CD4-positive, alpha-beta memory T cell (primary cell): ENCODE data around the gene ZC3H18. TPM values are rescaled to one million over a fixed set of nuclear protein-coding genes. Genes with fewer than 3 reads are reported as not detected.
A peak's percentile ranks its signal among the peaks of the same experiment; 100 is the strongest.

Source experiments
- CTCF ChIA-PET: fragments of 350-600 bp; sonication (Branson Sonifier 250); formaldehyde crosslinking; loops from one replicate; lab custom pipeline; 2021; ENCODE audit warnings: inconsistent platforms; ENCODE audit not compliant: partially characterized antibody; lab: Charles Lee
- POLR2A ChIA-PET: fragments of 350-600 bp; sonication (Branson Sonifier 250); formaldehyde crosslinking; loops from one replicate; lab custom pipeline; 2021; ENCODE audit not compliant: partially characterized antibody; lab: Charles Lee
- DNase-seq, 5 donors: peaks; one replicate each; pipeline versions ENCODE4 v3.0.0 to v3.0.0-alpha.2; 2020 to 2022; ENCODE audit warnings: mixed read lengths in 1 of 5
- H3K27ac ChIP-seq: one replicate; pipeline ENCODE4 v1.7.0; 2013; ENCODE audit warnings: low read depth, low read length
- H3K27me3 ChIP-seq: 2 replicates; pipeline ENCODE4 v1.7.0; 2013; ENCODE audit warnings: mild to moderate bottlenecking, low read length, moderate library complexity; ENCODE audit not compliant: insufficient read depth
- H3K36me3 ChIP-seq: 2 replicates; pipeline ENCODE4 v1.7.0; 2013; ENCODE audit warnings: mild to moderate bottlenecking, low read length, moderate library complexity; ENCODE audit not compliant: insufficient read depth
- H3K4me1 ChIP-seq: 2 replicates; pipeline ENCODE4 v1.7.0; 2013; ENCODE audit warnings: mild to moderate bottlenecking, low read length, moderate library complexity; ENCODE audit not compliant: insufficient read depth
- H3K4me3 ChIP-seq, 2 donors: one replicate each; pipeline ENCODE4 v1.7.0; 2013; ENCODE audit warnings: low read length in 2 of 2, mild to moderate bottlenecking in 1 of 2
- H3K9me3 ChIP-seq, 2 donors: one replicate each; pipeline ENCODE4 v1.7.0; 2013; ENCODE audit warnings: low read length in 2 of 2, control low read depth in 1 of 2; ENCODE audit not compliant: control insufficient read depth in 1 of 2
- H3K27ac Mint-ChIP-seq, 7 donors: one replicate each; pipeline ENCODE4 v1.8.0; 2020 to 2021; ENCODE audit warnings: mixed read lengths in 7 of 7, mild to moderate bottlenecking in 6 of 7, inconsistent platforms in 3 of 7, moderate library complexity in 3 of 7
- H3K27me3 Mint-ChIP-seq, 2 donors: one replicate each; pipeline ENCODE4 v1.8.0; 2020 to 2021; ENCODE audit warnings: mixed read lengths in 2 of 2
- H3K36me3 Mint-ChIP-seq, 2 donors: one replicate each; pipeline ENCODE4 v1.8.0; 2020 to 2021; ENCODE audit warnings: mixed read lengths in 2 of 2, inconsistent platforms in 1 of 2, mild to moderate bottlenecking in 1 of 2
- H3K4me1 Mint-ChIP-seq, 4 donors: one replicate each; pipeline ENCODE4 v1.8.0; 2020 to 2021; ENCODE audit warnings: mixed read lengths in 4 of 4, mild to moderate bottlenecking in 1 of 4
- H3K4me3 Mint-ChIP-seq, 8 donors: one replicate each; pipeline ENCODE4 v1.8.0; 2020 to 2021; ENCODE audit warnings: mixed read lengths in 8 of 8, mild to moderate bottlenecking in 7 of 8, moderate library complexity in 6 of 8, inconsistent platforms in 3 of 8
- H3K9me3 Mint-ChIP-seq, 8 donors: one replicate each; pipeline ENCODE4 v1.8.0; 2020 to 2021; ENCODE audit warnings: mixed read lengths in 8 of 8, mild to moderate bottlenecking in 5 of 8, inconsistent platforms in 3 of 8, moderate library complexity in 1 of 8
- intact Hi-C: fragments of 100-400 bp; cut with micrococcal nuclease; formaldehyde crosslinking; loops from one replicate; pipeline ENCODE4 v1.15.1; 2023
- polyA plus RNA-seq, 2 donors: library from polyadenylated mRNA; unstranded; fragments of 300-500 nt; fragmentation: Illumina TruSeq; gene quantifications; one replicate each; pipeline ENCODE4 v1.2.3, GENCODE V29; 2021
- total RNA-seq, 2 experiments: library from RNA; stranded (reverse); gene quantifications; one replicate each; pipeline ENCODE4 v1.2.3, GENCODE V29; 2021

The ZC3H18 gene
- total and polyA plus RNA-seq, 4 experiments from 2014 or later: 3.0 to 91.5 (median 54.0) TPM

GRCh38 chr16:88647178-88648070, 77.2 kb downstream of the ZC3H18 start:
- H3K4me1 Mint-ChIP-seq: peaks cover 12 to 30% (median 20%) of the 10 kb centered on the region in 4 donors
- peaks cover 28% of the 10 kb centered on the region for H3K4me1 ChIP-seq
- H3K4me3 Mint-ChIP-seq: peak overlapping the region in 2 of 8 donors; percentile 10 to 17
- CTCF ChIA-PET: no interaction called here
- no peaks in the 10 kb centered on the region for H3K27me3 ChIP-seq
- no peak overlapping the region for H3K4me3 ChIP-seq
- H3K27me3 Mint-ChIP-seq: no peaks in the 10 kb centered on the region
- H3K27ac Mint-ChIP-seq: peak overlapping the region in 1 of 7 donors; percentile 57
- peaks cover 4% of the 10 kb centered on the region for H3K36me3 ChIP-seq
- H3K36me3 Mint-ChIP-seq: peaks cover 17 to 22% of the 10 kb centered on the region in 2 donors
- DNase-seq: no peak
- peaks cover 0 to 2% (median 0%) of the 10 kb centered on the region in 8 donors for H3K9me3 Mint-ChIP-seq
- H3K9me3 ChIP-seq: no peaks in the 10 kb centered on the region
- no peak overlapping the region for H3K27ac ChIP-seq
- intact Hi-C loops: no loop called here
- POLR2A ChIA-PET: interaction anchor here (0.7 to 6.1 kb wide), 6 partner anchors 7 to 77 kb away, joined by 3 to 66 read pairs (median 6); partner anchors contain the start of genes IL17C, MVD and ZC3H18

GRCh38 chr16:88649195-88649923, 79.2 kb downstream of the ZC3H18 start:
- H3K27me3 ChIP-seq: no peaks in the 10 kb centered on the region
- H3K36me3 ChIP-seq: peaks cover 4% of the 10 kb centered on the region
- peaks cover 12 to 19% of the 10 kb centered on the region in 2 donors for H3K36me3 Mint-ChIP-seq
- peak overlapping the region; percentile 91 for H3K27ac ChIP-seq
- H3K4me1 ChIP-seq: peaks cover 28% of the 10 kb centered on the region
- H3K9me3 Mint-ChIP-seq: peaks cover 0 to 2% (median 0%) of the 10 kb centered on the region in 8 donors
- no peaks in the 10 kb centered on the region for H3K27me3 Mint-ChIP-seq
- CTCF ChIA-PET: interaction anchor here (0.7 kb wide), 1 partner anchor 16 kb away, joined by 3 read pairs; no protein-coding TSS in a partner anchor
- no peak for DNase-seq
- no peaks in the 10 kb centered on the region for H3K9me3 ChIP-seq
- intact Hi-C loops: no loop called here
- H3K4me3 ChIP-seq: peak overlapping the region in 1 of 2 donors; percentile 91
- H3K4me1 Mint-ChIP-seq: peaks cover 8 to 27% (median 18%) of the 10 kb centered on the region in 4 donors
- POLR2A ChIA-PET: interaction anchor here (0.9 to 6.1 kb wide), 14 partner anchors 9 to 161 kb away, joined by 3 to 66 read pairs (median 7); partner anchors contain the start of genes IL17C, SNAI3 and ZC3H18
- H3K4me3 Mint-ChIP-seq: peak overlapping the region; percentile 89 to 93 (median 91)
- peak overlapping the region; percentile 78 to 96 (median 93) for H3K27ac Mint-ChIP-seq

GRCh38 chr16:88649924-88650748, 79.9 kb downstream of the ZC3H18 start:
- peaks cover 7 to 19% of the 10 kb centered on the region in 2 donors for H3K36me3 Mint-ChIP-seq
- H3K27me3 ChIP-seq: no peaks in the 10 kb centered on the region
- no peaks in the 10 kb centered on the region for H3K27me3 Mint-ChIP-seq
- peaks cover 28% of the 10 kb centered on the region for H3K4me1 ChIP-seq
- H3K4me3 Mint-ChIP-seq: peak overlapping the region; percentile 89 to 93 (median 91)
- peak overlapping the region; percentile 87 to 96 (median 91) for H3K27ac Mint-ChIP-seq
- no peaks in the 10 kb centered on the region for H3K9me3 ChIP-seq
- ChIA-PET CTCF (interaction anchor here (0.7 to 1.0 kb wide), 3 partner anchors 17 to 35 kb away, joined by 3 read pairs; no protein-coding TSS in a partner anchor), POLR2A (interaction anchor here (0.7 to 6.1 kb wide), 16 partner anchors 10 to 160 kb away, joined by 3 to 66 read pairs (median 6); partner anchors contain the start of genes IL17C, SNAI3 and ZC3H18)
- peak overlapping the region; percentile 91 for H3K27ac ChIP-seq
- H3K4me1 Mint-ChIP-seq: peaks cover 7 to 26% (median 13%) of the 10 kb centered on the region in 4 donors
- intact Hi-C loops: loop anchor here (2.0 kb wide), 1 partner anchor 15 kb away; no protein-coding TSS in a partner anchor
- H3K9me3 Mint-ChIP-seq: no peaks in the 10 kb centered on the region
- peak; percentile 42 to 62 (median 49) for DNase-seq
- peak overlapping the region; percentile 76 to 91 for H3K4me3 ChIP-seq
- H3K36me3 ChIP-seq: peaks cover 4% of the 10 kb centered on the region

GRCh38 chr16:88650749-88651275, 80.6 kb downstream of the ZC3H18 start, which contains the start of gene CYBA:
Gene CYBA (minus strand): TSS chr16:88651053. CDS start chr16:88651013, 40 bp downstream.
- Histone ChIP-seq H3K36me3 (peaks cover 4% of the 10 kb centered on the region), H3K4me1 (peaks cover 28% of the 10 kb centered on the region), H3K9me3 (no peaks in the 10 kb centered on the region), H3K27me3 (no peaks in the 10 kb centered on the region), H3K4me3 (peak within 1 kb of the TSS; percentile 76 to 91), H3K27ac (peak within 1 kb of the TSS; percentile 91)
- peak; percentile 81 to 87 (median 84) for DNase-seq
- no peaks in the 10 kb centered on the region for H3K9me3 Mint-ChIP-seq
- ChIA-PET CTCF (interaction anchor here (0.8 to 1.0 kb wide), 2 partner anchors 34 to 35 kb away, joined by 3 read pairs; no protein-coding TSS in a partner anchor), POLR2A (interaction anchor here (0.6 to 6.1 kb wide), 15 partner anchors 11 to 130 kb away, joined by 3 to 66 read pairs (median 5); partner anchors contain the start of genes IL17C and MVD)
- intact Hi-C loops: loop anchor here (1.0 to 2.0 kb wide), 6 partner anchors 12 to 81 kb away; partner anchors contain the start of genes MVD, SNAI3 and ZC3H18
- H3K36me3 Mint-ChIP-seq: peaks cover 4 to 19% of the 10 kb centered on the region in 2 donors
- no peaks in the 10 kb centered on the region for H3K27me3 Mint-ChIP-seq
- peaks cover 7 to 26% (median 12%) of the 10 kb centered on the region in 4 donors for H3K4me1 Mint-ChIP-seq
- H3K27ac Mint-ChIP-seq: peak within 1 kb of the TSS; percentile 93 to 97 (median 95)
- H3K4me3 Mint-ChIP-seq: peak within 1 kb of the TSS; percentile 89 to 93 (median 91)

DNA sequence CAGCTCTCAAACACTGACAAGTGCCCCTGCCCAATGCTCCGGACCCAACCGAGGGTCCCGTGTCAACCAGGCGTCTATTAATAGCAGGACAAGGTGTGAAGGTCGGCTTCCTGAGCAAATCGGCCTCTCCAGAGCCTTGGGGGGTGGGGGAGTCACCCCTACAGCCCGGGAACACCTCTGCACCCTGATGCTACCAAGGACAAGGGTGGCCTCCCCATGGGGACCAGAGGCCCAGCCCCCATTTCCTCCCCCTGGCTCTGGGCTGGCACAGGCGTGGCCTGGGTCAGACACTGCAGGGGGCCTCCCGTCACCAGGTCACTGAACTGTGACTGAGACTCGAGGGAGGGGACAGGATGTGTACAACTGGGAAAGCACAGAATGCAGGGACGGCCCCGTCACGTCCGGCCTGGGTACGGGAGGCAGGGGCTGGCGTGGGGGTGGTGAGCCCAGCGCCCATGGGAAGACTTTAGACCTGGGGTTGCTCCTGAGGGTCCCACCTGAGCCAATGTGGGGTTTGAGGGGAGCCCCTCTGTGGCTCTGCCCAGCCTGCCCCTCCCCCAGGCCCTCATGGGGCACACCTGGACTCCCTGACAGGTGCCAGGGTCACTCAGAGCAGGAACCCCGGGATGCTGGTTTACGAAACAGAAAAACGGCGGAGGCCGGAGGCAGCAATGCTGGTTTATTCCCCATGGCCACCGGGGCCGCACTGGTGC, 81.2 kb downstream of the ZC3H18 start:
- intact Hi-C loops: loop anchor here (1.0 to 2.0 kb wide), 6 partner anchors 12 to 81 kb away; partner anchors contain the start of genes MVD, SNAI3 and ZC3H18
- ChIA-PET CTCF (no interaction called here), POLR2A (interaction anchor here (0.6 to 6.1 kb wide), 9 partner anchors 12 to 129 kb away, joined by 3 to 66 read pairs (median 6); partner anchors contain the start of gene MVD)
- no peaks in the 10 kb centered on the region for H3K27me3 Mint-ChIP-seq
- peaks cover 4% of the 10 kb centered on the region for H3K36me3 ChIP-seq
- H3K4me3 ChIP-seq: peak overlapping the region in 1 of 2 donors; percentile 91
- H3K36me3 Mint-ChIP-seq: peaks cover 4 to 19% of the 10 kb centered on the region in 2 donors
- no peaks in the 10 kb centered on the region for H3K9me3 ChIP-seq
- peak overlapping the region; percentile 93 to 97 (median 95) for H3K27ac Mint-ChIP-seq
- H3K27ac ChIP-seq: peak overlapping the region; percentile 91
- H3K4me1 Mint-ChIP-seq: peaks cover 7 to 26% (median 12%) of the 10 kb centered on the region in 4 donors
- no peaks in the 10 kb centered on the region for H3K9me3 Mint-ChIP-seq
- no peaks in the 10 kb centered on the region for H3K27me3 ChIP-seq
- peaks cover 28% of the 10 kb centered on the region for H3K4me1 ChIP-seq
- H3K4me3 Mint-ChIP-seq: peak overlapping the region; percentile 89 to 93 (median 91)
- peak; percentile 71 to 90 (median 79) for DNase-seq
